Measurements from ENCODE around the gene TADA3.

DNA sequence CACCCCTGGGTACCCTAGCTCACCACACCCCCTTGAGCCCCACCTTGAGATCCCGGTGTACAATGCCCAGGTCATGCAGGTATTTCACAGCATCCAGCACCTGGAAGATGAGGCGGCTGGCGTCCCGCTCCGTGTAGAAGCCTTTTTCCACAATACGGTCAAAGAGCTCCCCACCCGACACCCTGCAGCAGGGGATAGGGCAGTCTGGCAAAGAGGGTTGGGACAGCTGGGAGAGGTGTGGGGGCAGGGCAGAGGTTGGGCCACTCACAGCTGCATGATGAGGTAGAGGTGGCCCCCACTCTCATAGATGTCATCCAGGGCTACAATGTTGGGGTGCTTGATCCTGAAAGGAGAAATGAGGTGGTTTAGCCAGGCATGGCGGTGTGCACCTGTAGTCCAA, 29.4 kb downstream of the TADA3 start:
- TF ChIP-seq, protein P1, sequence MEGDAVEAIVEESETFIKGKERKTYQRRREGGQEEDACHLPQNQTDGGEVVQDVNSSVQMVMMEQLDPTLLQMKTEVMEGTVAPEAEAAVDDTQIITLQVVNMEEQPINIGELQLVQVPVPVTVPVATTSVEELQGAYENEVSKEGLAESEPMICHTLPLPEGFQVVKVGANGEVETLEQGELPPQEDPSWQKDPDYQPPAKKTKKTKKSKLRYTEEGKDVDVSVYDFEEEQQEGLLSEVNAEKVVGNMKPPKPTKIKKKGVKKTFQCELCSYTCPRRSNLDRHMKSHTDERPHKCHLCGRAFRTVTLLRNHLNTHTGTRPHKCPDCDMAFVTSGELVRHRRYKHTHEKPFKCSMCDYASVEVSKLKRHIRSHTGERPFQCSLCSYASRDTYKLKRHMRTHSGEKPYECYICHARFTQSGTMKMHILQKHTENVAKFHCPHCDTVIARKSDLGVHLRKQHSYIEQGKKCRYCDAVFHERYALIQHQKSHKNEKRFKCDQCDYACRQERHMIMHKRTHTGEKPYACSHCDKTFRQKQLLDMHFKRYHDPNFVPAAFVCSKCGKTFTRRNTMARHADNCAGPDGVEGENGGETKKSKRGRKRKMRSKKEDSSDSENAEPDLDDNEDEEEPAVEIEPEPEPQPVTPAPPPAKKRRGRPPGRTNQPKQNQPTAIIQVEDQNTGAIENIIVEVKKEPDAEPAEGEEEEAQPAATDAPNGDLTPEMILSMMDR (IDR thresholded peaks at IDR 0.05): no peak
- no peak for TF ChIP-seq SREBF2 (IDR thresholded peaks at IDR 0.05)
- TF ChIP-seq BHLHE40 (IDR thresholded peaks at IDR 0.05; ENCODE audit: low read depth, low read length): no peak
- TF ChIP-seq RFX5 (IDR thresholded peaks at IDR 0.05): no peak
- no peak for TF ChIP-seq CEBPB (IDR thresholded peaks at IDR 0.05)
- TF ChIP-seq, protein P2, sequence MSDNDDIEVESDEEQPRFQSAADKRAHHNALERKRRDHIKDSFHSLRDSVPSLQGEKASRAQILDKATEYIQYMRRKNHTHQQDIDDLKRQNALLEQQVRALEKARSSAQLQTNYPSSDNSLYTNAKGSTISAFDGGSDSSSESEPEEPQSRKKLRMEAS (IDR thresholded peaks at IDR 0.05): no peak
- TF ChIP-seq FOSL2 (IDR thresholded peaks at IDR 0.05): no peak
- TF ChIP-seq FOSL2 (CRISPR knock-in tag; IDR thresholded peaks at IDR 0.05): no peak
- TF ChIP-seq MYC (IDR thresholded peaks at IDR 0.05; ENCODE audit: borderline replicate concordance, low read length): no peak
- TF ChIP-seq HEYL (CRISPR knock-in tag; IDR thresholded peaks at IDR 0.05): no peak
- TF ChIP-seq NR3C1 (IDR thresholded peaks at IDR 0.05): no peak
- TF ChIP-seq EP300 (IDR thresholded peaks at IDR 0.05): no peak
- TF ChIP-seq HDAC2 (IDR thresholded peaks at IDR 0.05): no peak
- TF ChIP-seq MAFK (IDR thresholded peaks at IDR 0.05; ENCODE audit: partially characterized antibody): no peak
- TF ChIP-seq ZC3H11A (IDR thresholded peaks at IDR 0.05): no peak
